ENCODE data around the gene TEX53.

TEX53 gene

GRCh38 chr9:114674798-114675540, 17.4 kb upstream of the TEX53 start:
- no peak overlapping the region for H3K4me3 ChIP-seq (replicated peaks in 1 of 2; ENCODE audit: low read depth in 2 of 2, low read length in 2 of 2)
- no peak for TF ChIP-seq CTCF (IDR thresholded peaks at IDR 0.05; ENCODE audit: low read depth, low read length)
- no peak for DNase-seq (ENCODE audit: low read depth in 2 of 2)

- no peak for TF ChIP-seq CTCF (IDR thresholded peaks at IDR 0.05; ENCODE audit: low read depth, low read length)
- H3K4me3 ChIP-seq (replicated peaks in 1 of 2; ENCODE audit: low read depth in 2 of 2, low read length in 2 of 2), result no peak overlapping the region
- no peak for DNase-seq (ENCODE audit: low read depth in 2 of 2)
Measured at GRCh38 chr9:114674076-114674797, 16.6 kb upstream of the TEX53 start.

GRCh38 chr9:114671605-114672004, 14.0 kb upstream of the TEX53 start:
- no peak for TF ChIP-seq CTCF (IDR thresholded peaks at IDR 0.05; ENCODE audit: low read depth, low read length)
- DNase-seq (ENCODE audit: low read depth in 2 of 2), result no peak
- no peak overlapping the region for H3K4me3 ChIP-seq (replicated peaks in 1 of 2; ENCODE audit: low read depth in 2 of 2, low read length in 2 of 2)

- no peak overlapping the region for H3K4me3 ChIP-seq (replicated peaks in 1 of 2; ENCODE audit: low read depth in 2 of 2, low read length in 2 of 2)
- TF ChIP-seq CTCF (IDR thresholded peaks at IDR 0.05; ENCODE audit: low read depth, low read length), result no peak
- DNase-seq (ENCODE audit: low read depth in 2 of 2), result no peak
Measured at GRCh38 chr9:114669961-114670360, 12.4 kb upstream of the TEX53 start.

- DNase-seq (ENCODE audit: low read depth in 2 of 2), result no peak
- H3K4me3 ChIP-seq (replicated peaks in 1 of 2; ENCODE audit: low read depth in 2 of 2, low read length in 2 of 2), result no peak overlapping the region
- no peak for TF ChIP-seq CTCF (IDR thresholded peaks at IDR 0.05; ENCODE audit: low read depth, low read length)
Measured at GRCh38 chr9:114668146-114668545, 10.5 kb upstream of the TEX53 start.

- no peak for DNase-seq (ENCODE audit: low read depth in 2 of 2)
- no peak for TF ChIP-seq CTCF (IDR thresholded peaks at IDR 0.05; ENCODE audit: low read depth, low read length)
- H3K4me3 ChIP-seq (replicated peaks in 1 of 2; ENCODE audit: low read depth in 2 of 2, low read length in 2 of 2), result no peak overlapping the region
Measured at GRCh38 chr9:114666851-114667250, 9.2 kb upstream of the TEX53 start.

All from cardiac fibroblast (primary cell).